NCI-H82 treated with DMSO at 0.1 percent for 48 hours (cell line): ENCODE results near the gene PSENEN.

Experiments used
- DNase-seq: peaks from one replicate; lab custom pipeline; 2025; ENCODE audit not compliant: unreplicated experiment; lab: John Stamatoyannopoulos, UW

Gene PSENEN

GRCh38 chr19:35745328-35746086, at the start of gene PSENEN, which contains the start of gene U2AF1L4:
PSENEN (plus strand) TSS chr19:35745651; CDS start chr19:35745931, 280 bp downstream.
U2AF1L4 (minus strand) TSS chr19:35745418; CDS start chr19:35745391, 27 bp downstream.
- peak; percentile 95 for DNase-seq

- DNase-seq = no peak
Observed at GRCh38 chr19:35695895-35696422, 49.5 kb upstream of the PSENEN start.

GRCh38 chr19:35696835-35697234, 48.6 kb upstream of the PSENEN start:
- DNase-seq = no peak

- peak; percentile 99 for DNase-seq
Observed at GRCh38 chr19:35702223-35703012, 43.0 kb upstream of the PSENEN start.

GRCh38 chr19:35703343-35703742, 42.1 kb upstream of the PSENEN start:
- DNase-seq = no peak

GRCh38 chr19:35704218-35704617, 41.2 kb upstream of the PSENEN start, which contains the start of gene ZBTB32:
ZBTB32 (plus strand) TSS chr19:35704558; CDS start chr19:35714627, 10,069 bp downstream.
- DNase-seq = no peak

GRCh38 chr19:35708391-35708790, 37.1 kb upstream of the PSENEN start:
- no peak for DNase-seq

- no peak for DNase-seq
Observed at GRCh38 chr19:35710784-35711723, 34.4 kb upstream of the PSENEN start.

- no peak for DNase-seq
Observed at GRCh38 chr19:35712567-35713505, 32.6 kb upstream of the PSENEN start.

GRCh38 chr19:35713506-35713850, 32.0 kb upstream of the PSENEN start:
- no peak for DNase-seq

GRCh38 chr19:35713904-35714495, 31.5 kb upstream of the PSENEN start:
- no peak for DNase-seq

GRCh38 chr19:35714601-35715354, 30.7 kb upstream of the PSENEN start:
- no peak for DNase-seq

GRCh38 chr19:35715355-35715809, 30.1 kb upstream of the PSENEN start:
- no peak for DNase-seq

- DNase-seq = no peak
Observed at GRCh38 chr19:35715981-35716800, 29.3 kb upstream of the PSENEN start.

- peak; percentile 91 for DNase-seq
Observed at GRCh38 chr19:35716801-35717664, 28.4 kb upstream of the PSENEN start.

GRCh38 chr19:35717665-35718344, 27.6 kb upstream of the PSENEN start, which contains the start of gene KMT2B:
KMT2B (plus strand) TSS chr19:35718003; CDS start chr19:35718019, 16 bp downstream.
- no peak for DNase-seq
